H7 (cell line): ENCODE data around the gene LASP1. TPM values are rescaled to one million over a fixed set of nuclear protein-coding genes. Genes with fewer than 3 reads are reported as not detected.

Experiments
- DNase-seq: peaks from one replicate; pipeline ENCODE4 v3.0.0; 2012
- H3K27me3 ChIP-seq: 2 replicates; pipeline ENCODE4 v1.6.0; 2011; ENCODE audit warnings: mild to moderate bottlenecking, low read length; ENCODE audit not compliant: control insufficient read depth, insufficient read depth
- H3K36me3 ChIP-seq: replicated peaks from 2 replicates; pipeline ENCODE4 v1.5.1; 2011; ENCODE audit warnings: low read length; ENCODE audit not compliant: control insufficient read depth, insufficient read depth
- H3K4me3 ChIP-seq: 2 replicates; pipeline ENCODE4 v1.5.1; 2011; ENCODE audit warnings: low read depth, mild to moderate bottlenecking, control low read depth, low read length, moderate library complexity; ENCODE audit not compliant: insufficient read depth
- total RNA-seq: library from RNA; depleted of rRNA; stranded (reverse); fragments of >200 nt; shearing (Covaris generic); gene quantifications from 2 replicates; pipeline ENCODE4 v1.2.3, GENCODE V29; 2014

LASP1 gene
- total RNA-seq, 1 experiment from 2014 or later = 149 TPM

- Histone ChIP-seq H3K36me3 (no peaks in the 10 kb centered on the region), H3K4me3 (no peak overlapping the region), H3K27me3 (no peaks in the 10 kb centered on the region)
- DNase-seq = peak; percentile 71
Measured at GRCh38 chr17:38861399-38861843, 8.4 kb upstream of the LASP1 start.

DNA sequence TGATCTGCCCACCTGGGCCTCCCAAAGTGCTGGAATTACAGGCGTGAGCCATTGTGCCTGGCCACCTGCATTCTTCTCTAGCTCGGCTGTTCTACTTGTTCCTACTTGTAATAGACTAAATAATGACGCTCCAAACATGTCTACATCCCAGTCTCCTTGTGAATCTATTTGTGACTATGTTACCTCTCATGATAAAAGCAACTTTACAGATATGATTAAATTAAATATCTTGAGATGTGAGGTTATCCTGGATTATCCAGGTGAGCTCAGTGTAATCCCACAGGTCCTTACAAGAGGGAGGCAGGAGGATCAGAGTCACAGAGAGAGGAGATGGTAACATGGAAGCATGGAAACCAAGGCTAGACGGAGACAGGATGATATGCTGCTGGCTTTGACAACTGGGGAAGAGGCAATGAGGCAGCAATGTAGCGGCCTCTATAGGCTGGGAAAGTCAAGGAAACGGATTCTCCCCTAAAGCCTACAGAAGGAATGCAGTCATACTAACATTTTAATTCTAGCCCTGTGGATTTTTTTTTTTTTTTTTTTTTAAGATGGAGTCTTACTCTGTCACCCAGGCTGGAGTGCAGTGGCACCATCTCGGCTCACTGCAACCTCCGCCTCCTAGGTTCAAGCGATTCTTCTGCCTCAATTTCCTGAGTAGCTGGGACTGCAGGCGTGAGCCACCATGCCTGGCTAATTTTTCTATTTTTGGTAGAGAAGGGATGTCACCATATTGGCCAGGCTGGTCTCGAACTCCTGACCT lies 5.0 kb upstream of the LASP1 start:
- Histone ChIP-seq H3K27me3 (no peaks in the 10 kb centered on the region), H3K4me3 (no peak overlapping the region), H3K36me3 (no peaks in the 10 kb centered on the region)
- peak; percentile 69 for DNase-seq

DNA sequence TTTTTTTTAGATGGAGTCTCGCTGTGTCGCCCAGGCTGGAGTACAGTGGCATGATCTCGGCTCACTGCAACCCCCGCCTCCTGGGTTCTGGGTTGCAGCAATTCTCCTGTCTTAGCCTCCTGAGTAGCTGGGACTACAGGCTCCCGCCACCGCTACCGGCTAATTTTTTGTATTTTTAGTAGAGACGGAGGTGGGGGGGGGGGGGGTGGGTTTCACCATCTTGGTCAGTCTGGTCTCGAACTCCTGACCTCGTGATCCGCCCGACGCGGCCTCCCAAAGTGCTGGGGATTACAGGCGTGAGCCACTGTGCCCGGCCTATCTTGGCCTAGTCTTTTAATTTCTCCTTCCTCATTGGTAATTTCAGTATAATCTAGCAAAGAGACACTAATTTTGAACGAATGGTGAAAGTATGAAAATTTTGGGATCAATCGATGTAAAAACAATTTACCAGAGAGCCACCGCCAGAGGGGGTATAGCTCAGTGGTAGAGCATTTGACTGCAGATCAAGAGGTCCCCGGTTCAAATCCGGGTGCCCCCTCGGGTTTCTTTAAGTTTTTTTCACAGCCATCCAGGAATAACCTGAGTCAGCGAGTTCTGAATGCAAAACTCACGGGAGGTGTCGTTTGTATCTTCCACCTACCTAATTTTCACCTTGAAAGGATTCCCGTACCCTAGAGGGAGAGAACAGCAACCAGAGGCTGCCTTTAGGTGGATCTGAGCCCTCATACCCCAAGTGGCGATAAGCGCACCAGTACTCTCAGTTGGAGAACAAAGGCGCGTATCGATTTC lies 2.5 kb upstream of the LASP1 start:
- peak; percentile 66 for DNase-seq
- Histone ChIP-seq H3K36me3 (0 out of 2 replicates have a peak, but pooled peaks cover 2% of the 10 kb centered on the region), H3K27me3 (no peaks in the 10 kb centered on the region), H3K4me3 (peak overlapping the region; percentile 99)

- DNase-seq = peak; percentile 45
- peak overlapping the region; percentile 99 for H3K4me3 ChIP-seq
- H3K36me3 ChIP-seq = 0 out of 2 replicates have a peak, but pooled peaks cover 2% of the 10 kb centered on the region
- H3K27me3 ChIP-seq = no peaks in the 10 kb centered on the region
Measured at GRCh38 chr17:38867968-38868816, 1.7 kb upstream of the LASP1 start.

DNA sequence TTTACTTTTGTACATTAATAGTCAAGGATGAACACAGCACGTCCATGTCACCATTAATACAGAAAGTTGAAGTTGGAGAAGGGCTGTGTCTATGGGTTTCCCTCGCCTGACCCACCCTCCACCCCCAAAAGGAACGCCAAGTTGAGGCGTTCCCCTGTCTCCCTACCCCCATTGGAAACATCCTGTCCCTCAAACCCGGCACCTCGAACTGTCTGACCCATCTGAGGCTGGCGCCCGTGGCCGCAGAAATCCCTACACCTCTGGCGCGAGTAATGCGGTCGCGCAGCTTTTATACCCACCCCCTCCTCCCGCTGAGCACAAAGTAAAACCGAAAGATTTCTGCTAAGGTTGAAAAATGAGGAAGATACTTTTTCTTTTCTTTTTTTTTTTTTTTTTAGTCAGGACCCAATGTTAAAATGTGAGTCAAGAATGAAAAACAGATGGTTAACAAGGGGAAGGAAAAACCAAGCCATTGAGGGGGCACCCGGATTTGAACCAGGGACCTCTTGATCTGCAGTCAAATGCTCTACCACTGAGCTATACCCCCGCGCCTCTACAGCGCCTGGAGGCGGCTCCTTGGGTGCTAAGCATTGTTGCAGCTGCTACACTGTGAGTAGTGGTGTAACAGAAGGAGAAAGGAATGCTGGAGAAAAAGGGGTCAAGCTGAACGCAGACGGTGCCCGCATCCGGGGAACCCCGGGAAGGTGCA lies 887 bp upstream of the LASP1 start:
- DNase-seq = peak; percentile 71
- Histone ChIP-seq H3K4me3 (peak overlapping the region; percentile 99), H3K36me3 (0 out of 2 replicates have a peak, but pooled peaks cover 2% of the 10 kb centered on the region), H3K27me3 (no peaks in the 10 kb centered on the region)

DNA sequence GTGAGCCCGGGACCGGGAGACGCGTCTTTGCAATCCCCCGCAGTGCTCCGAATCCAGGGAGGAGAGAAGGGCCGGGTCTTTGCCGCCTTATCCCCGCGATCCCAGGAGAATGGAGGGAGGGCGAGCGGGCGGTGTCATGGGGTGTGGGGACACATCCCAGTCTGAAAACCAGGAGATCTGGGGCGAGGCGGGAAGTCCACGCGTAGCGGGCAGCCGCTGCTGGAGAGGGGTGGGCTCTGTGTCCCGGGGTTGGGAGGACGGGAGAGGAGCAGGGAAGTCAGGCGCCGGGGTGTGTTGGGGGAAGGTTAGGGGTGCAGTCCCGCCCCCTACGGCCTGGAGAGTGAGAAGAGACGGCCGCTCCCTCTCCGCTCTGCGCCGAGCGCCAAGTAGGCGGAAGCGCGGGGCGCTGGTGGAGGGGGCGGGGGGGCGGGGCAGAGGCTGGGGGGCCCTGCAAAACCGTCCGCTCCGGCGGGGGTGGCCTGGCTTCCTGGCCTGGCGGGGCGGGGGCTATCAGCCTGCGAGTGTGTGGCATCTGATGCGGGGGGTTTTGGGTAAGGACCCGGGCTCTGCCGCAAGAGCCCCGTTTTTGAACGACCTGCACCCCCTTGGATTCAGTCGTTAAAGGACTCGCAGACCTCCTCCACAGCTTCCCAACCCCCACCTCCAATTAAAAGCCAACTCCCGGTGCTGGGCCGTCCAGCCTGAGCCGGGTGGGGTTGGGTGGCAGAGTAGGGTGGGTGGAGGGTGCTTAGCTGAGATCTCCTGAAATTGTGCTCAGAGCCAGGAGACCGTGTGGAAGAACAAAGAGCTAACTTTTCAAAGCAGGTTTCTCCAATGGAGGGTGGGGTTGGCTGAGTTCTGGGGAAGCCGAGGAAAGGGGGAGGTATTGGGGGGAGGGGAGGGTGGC lies 654 bp downstream of the LASP1 start:
- Histone ChIP-seq H3K27me3 (no peaks in the 10 kb centered on the region), H3K36me3 (0 out of 2 replicates have a peak, but pooled peaks cover 2% of the 10 kb centered on the region), H3K4me3 (peak overlapping the region; percentile 99)
- DNase-seq = peak; percentile 88

DNA sequence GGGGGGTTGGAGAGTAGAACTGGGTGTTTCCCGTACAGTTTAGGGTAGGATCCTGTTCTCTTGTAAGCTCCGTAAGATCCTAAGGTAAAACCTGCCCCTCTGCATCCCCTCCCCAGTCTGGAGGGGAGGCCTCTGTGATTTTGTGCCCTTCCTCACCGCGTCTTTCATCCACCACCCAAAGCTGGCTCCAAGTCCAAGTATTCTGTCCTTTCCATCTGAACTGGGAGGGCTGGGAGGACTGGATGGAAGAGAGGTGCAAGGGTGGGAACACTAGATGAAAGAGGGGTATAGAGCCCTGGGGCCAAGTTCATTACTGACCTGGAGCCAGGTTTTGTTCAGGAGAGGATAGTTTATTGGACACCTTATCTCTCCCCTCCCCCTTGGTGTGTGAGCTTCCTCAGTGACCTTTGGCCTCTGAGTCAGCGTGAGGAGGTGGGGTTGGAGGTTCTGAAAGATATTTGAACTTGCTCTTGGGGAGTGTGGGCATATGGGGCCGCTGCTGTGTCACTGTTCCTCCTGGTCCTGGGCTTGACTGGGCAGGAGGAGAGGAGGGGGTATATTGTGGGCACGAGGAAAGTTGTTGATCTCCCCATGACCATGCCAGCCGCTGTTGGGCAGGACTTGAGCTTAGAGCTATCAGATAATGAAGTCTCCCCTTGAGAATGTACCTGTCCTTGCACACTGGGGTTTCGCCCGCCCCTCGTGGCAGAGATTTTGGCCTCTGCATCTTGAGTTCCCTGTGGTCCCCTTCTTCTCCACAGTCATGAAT lies 1.6 kb downstream of the LASP1 start:
- 0 out of 2 replicates have a peak, but pooled peaks cover 2% of the 10 kb centered on the region for H3K36me3 ChIP-seq
- no peaks in the 10 kb centered on the region for H3K27me3 ChIP-seq
- peak; percentile 68 for DNase-seq
- peak overlapping the region; percentile 99 for H3K4me3 ChIP-seq

- DNase-seq = no peak
- peak overlapping the region; percentile 99 for H3K4me3 ChIP-seq
- 0 out of 2 replicates have a peak, but pooled peaks cover 2% of the 10 kb centered on the region for H3K36me3 ChIP-seq
- no peaks in the 10 kb centered on the region for H3K27me3 ChIP-seq
Measured at GRCh38 chr17:38872027-38872511, 2.2 kb downstream of the LASP1 start.

DNA sequence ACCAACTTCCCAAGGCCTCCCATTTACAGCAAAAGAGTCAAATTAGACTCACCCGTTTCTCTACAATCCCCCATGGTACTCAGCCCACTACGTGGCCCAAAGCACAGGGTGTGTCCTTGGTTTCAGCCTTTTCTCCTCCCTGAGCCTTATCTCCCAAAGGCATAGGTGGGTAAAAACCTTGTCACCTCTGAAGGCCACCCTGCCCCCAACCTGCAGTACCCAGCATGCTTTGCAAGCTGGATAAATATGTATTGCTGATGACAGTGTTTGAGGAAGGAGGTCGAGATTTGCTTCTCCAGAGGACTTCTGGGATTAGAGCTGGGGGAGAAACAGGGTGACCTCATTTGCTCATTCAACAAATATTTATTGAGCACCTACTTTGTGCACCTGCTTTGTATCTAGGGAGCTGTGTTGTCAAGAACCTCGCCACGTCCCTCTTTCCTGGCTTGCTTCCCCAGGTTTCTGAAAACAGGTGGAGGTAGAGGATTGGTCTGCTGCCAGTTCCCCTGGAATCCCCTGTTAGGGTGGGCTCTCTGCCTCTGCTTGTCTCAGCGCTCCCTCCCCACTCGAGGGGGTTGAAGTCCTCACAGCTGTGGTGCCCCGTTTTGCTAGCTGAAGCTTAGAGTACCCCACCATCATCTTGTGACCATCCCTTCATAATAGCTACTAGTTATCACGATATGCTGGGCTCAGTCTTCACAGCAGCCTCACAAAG lies 3.0 kb downstream of the LASP1 start:
- H3K27me3 ChIP-seq = no peaks in the 10 kb centered on the region
- peaks cover 4% of the 10 kb centered on the region; the same call in 1 of the 2 replicates for H3K36me3 ChIP-seq
- no peak overlapping the region for H3K4me3 ChIP-seq
- DNase-seq = no peak

DNA sequence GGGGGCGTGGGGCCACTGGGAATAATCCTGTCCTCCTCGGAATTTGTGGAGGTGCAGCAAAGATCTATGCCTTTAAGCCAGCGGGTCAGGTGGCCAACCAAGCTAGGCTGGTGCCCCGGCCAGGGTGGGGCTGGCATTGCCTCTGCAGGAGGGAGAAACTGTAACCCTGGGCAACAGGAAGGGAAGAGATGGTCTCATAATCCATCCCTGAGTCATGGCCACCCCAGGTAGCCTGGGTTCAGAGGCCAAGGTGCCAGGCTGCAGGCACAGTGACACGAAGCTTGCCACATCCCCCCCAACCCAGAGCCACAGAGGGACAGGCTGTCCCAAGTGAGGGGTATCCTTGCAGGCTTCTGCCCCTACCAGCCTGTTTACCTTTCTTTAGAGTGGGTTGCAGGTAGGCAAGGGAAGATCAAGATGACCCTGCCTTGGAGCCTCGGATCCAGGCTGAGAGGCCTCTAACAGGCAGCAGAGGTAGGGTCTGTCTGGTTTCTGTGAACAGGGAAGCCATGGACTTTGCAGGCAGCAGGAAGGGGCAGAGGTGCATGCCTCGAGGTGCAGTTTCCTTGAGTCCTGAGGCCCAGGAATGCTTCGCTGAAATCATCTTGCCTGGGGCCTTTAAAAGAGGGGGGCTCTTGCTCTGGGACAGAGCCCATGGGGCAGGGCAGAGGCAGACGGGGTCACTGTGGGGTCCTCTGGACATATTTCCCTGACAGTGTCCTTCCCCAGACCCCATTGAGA lies 4.0 kb downstream of the LASP1 start:
- H3K36me3 ChIP-seq = peaks cover 9% of the 10 kb centered on the region
- H3K27me3 ChIP-seq = no peaks in the 10 kb centered on the region
- no peak overlapping the region for H3K4me3 ChIP-seq
- no peak for DNase-seq
